ENCODE data around the gene CMSS1.

- TF ChIP-seq ZNF396 (CRISPR knock-in tag; IDR thresholded peaks at IDR 0.05; ENCODE audit: borderline replicate concordance) (no peak), ARID4B (CRISPR knock-in tag; IDR thresholded peaks at IDR 0.05; ENCODE audit: borderline replicate concordance) (no peak), CTCF (IDR thresholded peaks at IDR 0.05) (no peak), ZNF121 (CRISPR knock-in tag; IDR thresholded peaks at IDR 0.05) (no peak), NR2C2 (CRISPR knock-in tag; IDR thresholded peaks at IDR 0.05) (no peak), ZNF317 (CRISPR knock-in tag; IDR thresholded peaks at IDR 0.05; ENCODE audit: borderline replicate concordance, low read depth) (no peak), NFYB (CRISPR knock-in tag; conservative IDR thresholded peaks at IDR 0.05; ENCODE audit: low read depth) (no peak), FOXJ3 (CRISPR knock-in tag; IDR thresholded peaks at IDR 0.05; ENCODE audit: borderline replicate concordance) (no peak), E2F4 (CRISPR knock-in tag; IDR thresholded peaks at IDR 0.05; ENCODE audit: borderline replicate concordance, low read depth) (no peak), JUN (CRISPR knock-in tag; IDR thresholded peaks at IDR 0.05) (no peak), GTF2I (CRISPR knock-in tag; conservative IDR thresholded peaks at IDR 0.05) (no peak)
- TF ChIP-seq, protein P1, sequence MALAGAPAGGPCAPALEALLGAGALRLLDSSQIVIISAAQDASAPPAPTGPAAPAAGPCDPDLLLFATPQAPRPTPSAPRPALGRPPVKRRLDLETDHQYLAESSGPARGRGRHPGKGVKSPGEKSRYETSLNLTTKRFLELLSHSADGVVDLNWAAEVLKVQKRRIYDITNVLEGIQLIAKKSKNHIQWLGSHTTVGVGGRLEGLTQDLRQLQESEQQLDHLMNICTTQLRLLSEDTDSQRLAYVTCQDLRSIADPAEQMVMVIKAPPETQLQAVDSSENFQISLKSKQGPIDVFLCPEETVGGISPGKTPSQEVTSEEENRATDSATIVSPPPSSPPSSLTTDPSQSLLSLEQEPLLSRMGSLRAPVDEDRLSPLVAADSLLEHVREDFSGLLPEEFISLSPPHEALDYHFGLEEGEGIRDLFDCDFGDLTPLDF (CRISPR knock-in tag; IDR thresholded peaks at IDR 0.05): no peak
These were observed 255.5 kb downstream of the CMSS1 start for GRCh38 chr3:100073049-100073713.
